ENCODE results near the gene KLHDC8B. TPM values are rescaled to one million over a fixed set of nuclear protein-coding genes. Genes with fewer than 3 reads are reported as not detected.

The KLHDC8B gene
- total and polyA plus RNA-seq, 2 of the 4 experiments (the other 2 are of a cell fraction): 16.3 to 16.5 TPM

- H4K20me1 ChIP-seq (ENCODE audit: insufficient read depth, low read length): no peaks in the 10 kb centered on the region
- TF ChIP-seq CTCF (conservative IDR thresholded peaks at IDR 0.05; ENCODE audit: low read depth, low read length): no peak
- TF ChIP-seq RCOR1 (IDR thresholded peaks at IDR 0.05; ENCODE audit: insufficient replicate concordance, low read length): no peak
- TF ChIP-seq POLR2A (IDR thresholded peaks at IDR 0.05; ENCODE audit: low read depth, low read length): no peak
- no peak for TF ChIP-seq MAZ (IDR thresholded peaks at IDR 0.05; ENCODE audit: borderline replicate concordance, low read depth, low read length)
- intact Hi-C loops (cut with micrococcal nuclease): no loop called here
Measured at GRCh38 chr3:49177073-49177472, 5.7 kb downstream of the KLHDC8B start.

More at GRCh38 chr3:49177073-49177472, 5.7 kb downstream of the KLHDC8B start:
- Histone ChIP-seq H2AK5ac (ENCODE audit: low read depth, low read length) (no peak overlapping the region), H3K4me2 (ENCODE audit: low read depth, low read length) (no peak overlapping the region), H3K9ac (ENCODE audit: low read depth, low read length) (no peak overlapping the region), H3K56ac (ENCODE audit: extremely low read depth, insufficient read depth, low read length) (no peak overlapping the region), H3K18ac (ENCODE audit: low read depth, low read length) (no peak overlapping the region), H2BK15ac (ENCODE audit: low read depth, low read length) (no peak overlapping the region), H4K5ac (ENCODE audit: low read depth, low read length) (no peak overlapping the region), H3K9me3 (ENCODE audit: control insufficient read depth, insufficient read depth, low read length) (no peaks in the 10 kb centered on the region), H2AFZ (replicated peaks; ENCODE audit: low read length, poor library complexity) (no peak overlapping the region), H3K27me3 (ENCODE audit: control insufficient read depth, insufficient read depth, low read length) (no peaks in the 10 kb centered on the region), H3K14ac (replicated peaks; ENCODE audit: low read depth, low read length) (no peak overlapping the region), H2BK120ac (ENCODE audit: low read depth, low read length) (no peak overlapping the region), H2BK5ac (ENCODE audit: low read depth, low read length, poor library complexity, severe bottlenecking) (no peak overlapping the region), H3K27ac (ENCODE audit: insufficient read depth, low read length) (no peak overlapping the region), H3K9me1 (ENCODE audit: insufficient read depth, low read length) (peaks cover 16% of the 10 kb centered on the region; the same call in 1 of the 2 replicates), H3K36me3 (ENCODE audit: control insufficient read depth, insufficient read depth, low read length) (peaks cover 17% of the 10 kb centered on the region; the same call in 1 of the 2 replicates), H4K8ac (ENCODE audit: low read depth in 2 of 2, low read length in 2 of 2) (no peak overlapping the region), H2AK9ac (replicated peaks; ENCODE audit: low read depth, low read length, poor library complexity) (no peak overlapping the region), H3K4me3 (ENCODE audit: insufficient read depth, low read depth, low read length) (no peak overlapping the region), H4K91ac (ENCODE audit: insufficient read depth, low read depth, low read length) (no peak overlapping the region), H3K23ac (ENCODE audit: low read depth, low read length) (no peak overlapping the region), H3K4ac (ENCODE audit: low read depth, low read length) (no peak overlapping the region), H3K79me1 (ENCODE audit: low read depth in 1 of 2, low read length in 2 of 2) (peaks cover 7 to 28% of the 10 kb centered on the region in 2 experiments; a peak in 3 of 4 replicates), H2BK20ac (ENCODE audit: low read depth, low read length) (no peak overlapping the region), H3K4me1 (ENCODE audit: control insufficient read depth, insufficient read depth, low read length) (peaks cover 17% of the 10 kb centered on the region)
- BruUV-seq (replicated peaks): no TSS peak
- in situ Hi-C loops (cut with MboI; ENCODE audit: low sequenced_read_pairs) (no loop called here), dilution Hi-C loops (cut with HindIII; ENCODE audit: low sequenced_read_pairs, unreplicated experiment) (no loop called here)
- POLR2A ChIA-PET (ENCODE audit: unreplicated experiment): interaction anchor here (0.5 to 0.6 kb wide), 2 partner anchors 8 to 102 kb away, joined by 3 read pairs; no protein-coding TSS in a partner anchor
- WGBS, 2 experiments (ENCODE audit: extremely low coverage in 2 of 2, insufficient read length in 1 of 2): no CpG with 5 or more reads among the region's 2 CpGs
- CTCF ChIA-PET: no interaction called here
- DNase-seq (no peak), ATAC-seq (ENCODE audit: low read depth) (no peak)
